Measurements from ENCODE around the gene RPP40.
"Not testable (repeated sequence)": the region's sequence is repeated elsewhere in the genome, so short reads cannot be mapped to it uniquely, and the experiment has no call there.

RPP40 gene

GRCh38 chr6:5003604-5004372, at the start of gene RPP40:
Gene RPP40 (minus strand): TSS chr6:5004037. CDS start chr6:5004002, 35 bp downstream.
- peak; percentile 69 for DNase-seq

- DNase-seq = no peak
These were observed 49.2 kb upstream of the RPP40 start for GRCh38 chr6:5053038-5053437.

- DNase-seq = no peak
These were observed 47.6 kb upstream of the RPP40 start for GRCh38 chr6:5051394-5051793.

GRCh38 chr6:5050009-5050408, 46.2 kb upstream of the RPP40 start:
- DNase-seq = no peak

- no peak for DNase-seq
These were observed 42.6 kb upstream of the RPP40 start for GRCh38 chr6:5046430-5046829.

- DNase-seq = no peak
These were observed 41.6 kb upstream of the RPP40 start for GRCh38 chr6:5045416-5045815.

GRCh38 chr6:5044866-5045265, 41.0 kb upstream of the RPP40 start:
- no peak for DNase-seq

DNA sequence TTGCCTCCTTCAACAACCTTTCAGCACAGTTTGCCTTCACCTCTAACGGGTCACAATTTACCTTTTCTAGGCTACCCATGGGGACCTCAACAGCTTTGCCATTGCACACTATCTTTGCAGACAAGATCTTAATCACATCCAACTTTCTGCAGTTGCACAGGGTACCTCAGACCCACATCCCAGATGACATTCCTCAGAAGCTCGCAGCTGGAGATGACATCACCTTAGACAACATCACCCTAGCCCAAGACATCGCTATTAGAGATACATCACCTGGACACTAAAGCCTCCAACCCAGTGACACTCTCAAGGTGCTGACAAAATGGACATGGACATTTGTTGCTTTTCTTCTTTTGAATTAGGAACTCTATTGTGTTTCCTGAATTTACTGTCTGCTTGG, 38.6 kb upstream of the RPP40 start:
- no peak for DNase-seq

GRCh38 chr6:5041955-5042354, 38.1 kb upstream of the RPP40 start:
- DNase-seq = no peak

DNA sequence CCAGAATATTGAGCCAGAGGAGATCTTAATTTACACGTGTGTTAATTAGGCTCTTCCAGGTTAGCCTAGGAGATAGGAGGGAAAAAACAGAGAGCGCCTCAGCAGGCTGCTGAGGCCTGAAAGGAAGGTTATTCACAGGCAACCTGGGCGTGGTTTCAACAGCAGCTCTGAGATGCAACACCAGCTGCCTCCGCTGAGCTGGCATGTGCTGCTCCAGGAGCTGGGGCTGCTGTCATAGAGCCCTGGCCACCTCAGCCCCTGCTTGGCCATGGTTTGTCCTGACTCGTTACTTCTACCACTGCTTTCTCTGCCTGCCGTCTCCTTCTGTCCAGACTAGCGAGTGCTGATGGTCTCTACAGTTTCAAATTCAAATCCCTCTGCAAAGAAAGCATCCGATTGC, 32.4 kb upstream of the RPP40 start:
- DNase-seq = peak; percentile 2

DNA sequence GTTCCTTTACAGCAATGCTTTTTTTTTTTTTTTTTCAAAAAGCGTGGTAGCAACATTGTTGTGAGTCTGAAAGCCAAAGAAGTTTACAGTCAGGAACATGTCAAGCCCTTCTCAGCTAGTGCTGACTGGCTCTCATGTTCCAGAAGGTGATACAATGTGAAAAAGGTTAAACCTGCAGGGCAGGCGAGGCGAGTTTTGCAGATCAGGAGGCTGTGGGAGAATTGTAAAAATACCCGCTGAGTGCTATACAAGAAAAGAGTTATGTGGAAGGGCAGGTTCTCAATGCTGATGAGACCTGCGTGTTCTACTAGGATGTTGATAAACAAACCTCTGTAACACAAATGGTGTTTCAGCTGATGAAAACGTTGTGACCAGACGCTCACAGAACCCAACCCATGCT, 30.9 kb upstream of the RPP40 start:
- no peak for DNase-seq

GRCh38 chr6:5034328-5034727, 30.5 kb upstream of the RPP40 start:
- no peak for DNase-seq

GRCh38 chr6:5033214-5033904, 29.5 kb upstream of the RPP40 start:
- peak; percentile 15 for DNase-seq

DNA sequence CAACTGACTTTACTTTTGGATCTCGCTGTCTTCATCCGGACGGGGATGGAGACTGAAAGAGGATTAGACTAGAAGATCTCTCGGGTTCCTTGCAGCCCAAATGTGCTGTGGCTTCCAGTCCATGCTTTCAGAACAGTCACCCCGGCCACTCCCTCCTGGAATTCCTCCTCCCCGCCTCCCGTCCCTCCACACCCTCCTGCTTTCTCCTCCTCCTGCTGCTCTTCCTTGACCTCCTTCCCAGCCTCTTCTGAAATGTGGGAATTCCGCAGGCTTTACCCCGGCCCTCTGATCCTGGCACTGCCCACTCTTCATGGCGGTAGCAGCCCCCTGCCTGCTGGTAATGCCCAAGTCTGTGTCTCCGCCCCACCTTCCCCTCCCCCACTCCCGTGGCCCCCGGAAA, 28.9 kb upstream of the RPP40 start:
- DNase-seq = not testable (repeated sequence)

- no peak for DNase-seq
These were observed 27.3 kb upstream of the RPP40 start for GRCh38 chr6:5031150-5031549.

DNA sequence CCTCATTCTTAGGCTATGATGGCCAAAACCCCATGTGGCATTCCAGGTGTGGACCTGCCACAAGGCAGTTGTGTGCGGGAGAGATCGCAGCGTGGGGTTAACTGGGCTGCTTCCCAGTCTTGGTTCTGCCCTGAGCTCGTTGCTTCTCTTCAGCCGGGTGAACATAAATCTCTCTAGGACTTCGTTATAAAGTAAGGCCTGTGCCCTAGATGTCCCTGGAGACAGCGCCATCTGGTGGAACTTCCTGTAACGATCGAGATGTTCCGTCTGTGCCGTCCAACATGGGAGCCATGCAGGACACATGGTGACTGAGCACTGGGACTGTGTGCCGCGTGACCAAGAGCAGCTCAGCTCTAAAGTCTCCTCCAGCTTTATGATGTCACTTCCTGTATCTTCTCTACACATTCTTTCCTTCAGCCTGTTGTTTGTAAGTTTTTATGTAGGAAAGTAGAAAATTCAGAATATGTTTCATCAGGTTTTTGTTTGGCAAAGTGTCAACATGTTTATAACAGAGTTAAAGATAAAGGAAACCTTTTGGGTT, 26.8 kb upstream of the RPP40 start:
- peak; percentile 17 for DNase-seq

- DNase-seq = no peak
These were observed 25.8 kb upstream of the RPP40 start for GRCh38 chr6:5029609-5030008.

- DNase-seq = no peak
These were observed 25.1 kb upstream of the RPP40 start for GRCh38 chr6:5028921-5029320.

DNA sequence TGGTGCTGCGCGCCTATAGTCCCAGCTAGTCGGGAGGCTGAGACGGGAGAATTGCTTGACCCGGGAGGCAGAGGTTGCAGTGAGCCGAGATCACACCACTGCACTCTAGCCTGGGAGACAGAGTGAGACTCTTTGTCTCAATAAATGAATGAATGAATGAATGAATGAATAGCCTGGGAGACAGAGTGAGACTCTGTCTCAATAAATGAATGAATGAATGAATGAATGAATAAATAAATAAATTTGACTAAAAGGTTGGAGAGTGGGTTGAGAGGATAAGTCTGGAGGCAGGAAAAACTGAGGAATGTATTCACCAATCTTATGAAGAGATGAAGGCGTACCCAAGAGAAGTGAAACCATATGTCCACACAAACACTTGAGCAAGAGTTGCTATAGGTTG, 24.5 kb upstream of the RPP40 start:
- no peak for DNase-seq

DNA sequence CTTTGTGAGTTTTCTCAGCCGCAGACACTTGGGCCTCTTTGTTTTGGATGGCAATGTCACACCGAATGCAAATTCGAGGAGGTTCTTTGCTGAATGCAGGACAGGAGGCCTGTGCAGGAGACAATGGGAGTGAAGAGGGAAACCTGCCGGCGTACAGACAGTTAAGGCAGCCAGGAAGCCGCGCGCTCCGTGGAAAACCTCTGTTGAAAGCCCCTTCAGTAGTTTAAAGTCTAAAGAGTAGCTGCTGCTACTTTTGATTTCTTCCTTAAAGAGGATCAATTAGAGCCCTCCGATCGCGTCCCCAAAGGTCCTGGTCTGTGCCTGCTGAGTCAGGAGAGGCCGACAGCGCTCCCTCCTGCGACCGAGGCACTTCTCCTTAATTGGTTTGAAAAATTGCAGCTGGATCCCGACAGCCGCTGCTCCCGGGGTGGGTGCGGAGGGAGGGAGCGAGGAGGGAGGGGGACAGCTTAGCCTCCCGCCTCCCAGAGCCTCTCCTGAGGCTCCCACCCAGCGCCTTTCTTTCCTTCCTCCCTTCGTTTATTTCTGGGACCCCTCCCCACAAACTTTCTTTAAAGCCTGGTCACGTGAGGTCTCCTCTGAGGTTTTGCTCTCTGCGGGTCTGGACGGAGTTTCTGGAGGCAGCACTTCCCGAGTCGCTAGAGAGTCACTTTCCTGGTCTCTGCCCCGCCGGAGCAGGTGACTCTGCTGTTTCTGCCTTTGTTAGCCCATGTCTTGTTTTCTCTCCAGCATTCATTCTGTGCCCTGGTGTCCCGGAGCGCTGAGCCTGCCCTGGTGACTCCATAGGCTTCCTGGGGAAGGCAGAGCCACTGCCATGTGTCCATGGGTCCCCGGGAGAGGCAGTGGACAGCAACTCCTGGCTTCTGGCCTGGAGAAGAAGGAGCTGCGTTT, 22.3 kb upstream of the RPP40 start:
- peak; percentile 67 for DNase-seq

DNA sequence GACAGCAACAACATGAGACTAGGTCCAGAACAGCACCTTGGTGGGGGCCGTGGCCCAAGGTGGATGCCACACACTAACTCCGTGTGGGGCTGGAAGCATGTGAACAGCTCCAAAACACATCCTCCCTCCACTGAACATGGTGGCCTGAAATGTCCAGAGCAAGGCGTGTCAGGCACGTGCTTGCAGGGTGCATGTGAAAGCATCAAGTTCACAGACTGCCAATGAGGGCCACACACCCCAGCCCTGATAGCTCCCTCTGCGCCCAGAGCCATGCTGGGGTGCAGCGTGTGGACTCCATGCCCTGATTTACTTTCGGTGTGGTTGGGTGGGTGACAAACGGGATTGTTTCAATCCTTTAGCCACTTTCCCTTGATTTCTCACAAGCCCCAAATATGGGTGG, 20.1 kb upstream of the RPP40 start:
- DNase-seq = no peak

DNA sequence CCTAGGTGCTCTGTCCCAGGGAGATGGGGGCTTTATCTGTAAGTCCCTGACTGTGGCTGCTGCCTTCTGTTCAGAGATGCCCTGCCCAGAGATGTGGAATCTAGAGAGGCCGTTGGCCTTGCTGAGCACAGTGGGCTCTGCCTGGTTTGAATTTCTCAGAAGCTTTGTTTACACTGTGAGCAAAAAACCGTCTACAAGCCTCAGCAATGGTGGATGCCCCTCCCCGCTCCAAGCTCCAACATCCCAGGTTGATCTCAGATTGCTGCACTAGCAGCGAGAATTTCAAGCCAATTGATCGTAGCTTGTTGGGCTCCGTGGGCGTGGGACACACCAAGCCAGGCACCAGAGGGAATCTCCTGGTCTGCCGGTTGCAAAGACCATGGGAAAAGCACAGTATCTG, 16.3 kb upstream of the RPP40 start:
- no peak for DNase-seq

DNA sequence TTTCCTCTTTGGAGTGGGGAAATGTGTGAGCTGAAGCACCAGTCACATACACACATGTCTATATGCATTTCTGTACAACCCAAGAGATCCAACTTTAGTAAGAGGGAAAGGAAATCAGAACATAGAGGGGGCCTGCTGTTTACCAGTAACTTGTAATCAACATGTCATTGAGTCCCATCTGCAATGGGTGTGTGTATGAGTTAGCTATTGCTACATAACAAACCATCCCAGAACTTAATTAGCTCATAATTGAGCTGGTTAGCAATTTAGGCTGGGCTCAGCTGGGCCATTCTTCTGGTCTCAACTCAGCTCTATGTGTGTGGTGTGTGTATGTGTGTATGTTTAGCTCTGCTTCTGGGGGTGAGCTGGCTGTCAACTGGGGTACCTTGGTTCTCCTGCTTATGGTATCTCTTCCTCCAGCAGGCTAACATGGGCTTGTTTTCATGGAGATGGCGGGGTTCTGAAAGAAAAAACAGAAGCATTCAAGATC, 10.3 kb upstream of the RPP40 start:
- DNase-seq = no peak
